Measurements from ENCODE around the gene FAM151A.

The FAM151A gene

GRCh38 chr1:54610048-54610447 lies 13.3 kb downstream of the FAM151A start:
- no peak for TF ChIP-seq CTCF (IDR thresholded peaks at IDR 0.05)

- TF ChIP-seq CTCF (IDR thresholded peaks at IDR 0.05), result no peak
These were observed 13.9 kb downstream of the FAM151A start for GRCh38 chr1:54609301-54609921.

GRCh38 chr1:54608566-54609230 lies 14.6 kb downstream of the FAM151A start:
- no peak for TF ChIP-seq CTCF (IDR thresholded peaks at IDR 0.05)

- TF ChIP-seq CTCF (IDR thresholded peaks at IDR 0.05), result no peak
These were observed 15.3 kb downstream of the FAM151A start for GRCh38 chr1:54607821-54608565.

- TF ChIP-seq CTCF (IDR thresholded peaks at IDR 0.05), result no peak
These were observed 16.4 kb downstream of the FAM151A start for GRCh38 chr1:54606990-54607325.

- no peak for TF ChIP-seq CTCF (IDR thresholded peaks at IDR 0.05)
These were observed 17.0 kb downstream of the FAM151A start for GRCh38 chr1:54606096-54606989.

Measured in LNCAP (cell line).